Measurements from ENCODE around the gene CKAP4.

GRCh38 chr12:106255952-106256351, 8.1 kb upstream of the CKAP4 start:
- TF ChIP-seq CTCF (IDR thresholded peaks at IDR 0.05; ENCODE audit: extremely low read depth in 1 of 2, insufficient read depth in 1 of 2, low read depth in 1 of 2, low read length in 2 of 2) (no peak), JUN (IDR thresholded peaks at IDR 0.05; ENCODE audit: borderline replicate concordance, insufficient read depth, insufficient read length, low read depth) (no peak), POLR2A (IDR thresholded peaks at IDR 0.05; ENCODE audit: low read depth, low read length) (no peak), POLR2AphosphoS5 (IDR thresholded peaks at IDR 0.05; ENCODE audit: insufficient read depth, low read depth, low read length) (no peak), GATA2 (IDR thresholded peaks at IDR 0.05; ENCODE audit: insufficient read depth, insufficient read length, low read depth, low read length) (no peak), EZH2 (IDR thresholded peaks at IDR 0.05; ENCODE audit: borderline replicate concordance, low read depth, low read length, severe bottlenecking) (no peak), FOS (IDR thresholded peaks at IDR 0.05; ENCODE audit: borderline replicate concordance, insufficient read depth, low read length) (no peak)

All from endothelial cell of umbilical vein (primary cell).